Measurements from ENCODE around the gene RCCD1.

The RCCD1 gene

GRCh38 chr15:90989040-90989768 lies 34.5 kb downstream of the RCCD1 start:
- TF ChIP-seq CTCF (IDR thresholded peaks at IDR 0.05; ENCODE audit: low read depth, low read length), result no peak
- no peak for DNase-seq (ENCODE audit: extremely low read depth, low read depth)

- no peak for DNase-seq (ENCODE audit: extremely low read depth, low read depth)
- no peak for TF ChIP-seq CTCF (IDR thresholded peaks at IDR 0.05; ENCODE audit: low read depth, low read length)
These were observed 35.8 kb downstream of the RCCD1 start for GRCh38 chr15:90990446-90990845.

- TF ChIP-seq CTCF (IDR thresholded peaks at IDR 0.05; ENCODE audit: low read depth, low read length), result no peak
- DNase-seq (ENCODE audit: extremely low read depth, low read depth), result no peak
These were observed 37.1 kb downstream of the RCCD1 start for GRCh38 chr15:90991587-90992285.

- no peak for TF ChIP-seq CTCF (IDR thresholded peaks at IDR 0.05; ENCODE audit: low read depth, low read length)
- DNase-seq (ENCODE audit: extremely low read depth, low read depth), result no peak
These were observed 39.4 kb downstream of the RCCD1 start for GRCh38 chr15:90994059-90994416.

GRCh38 chr15:90994417-90995311 lies 40.0 kb downstream of the RCCD1 start, which contains the start of gene PRC1:
Gene PRC1 (minus strand): TSS chr15:90994535. CDS start chr15:90994417, 118 bp downstream.
- peak; percentile 92 for DNase-seq (ENCODE audit: extremely low read depth, low read depth)
- no peak for TF ChIP-seq CTCF (IDR thresholded peaks at IDR 0.05; ENCODE audit: low read depth, low read length)

GRCh38 chr15:90998737-90999136 lies 44.1 kb downstream of the RCCD1 start:
- no peak for TF ChIP-seq CTCF (IDR thresholded peaks at IDR 0.05; ENCODE audit: low read depth, low read length)
- no peak for DNase-seq (ENCODE audit: extremely low read depth, low read depth)

Data from AG09319 (cell line).